Liver (tissue), 9 donors: ENCODE measurements around the gene TOR4A. TPM values are rescaled to one million over a fixed set of nuclear protein-coding genes. Genes with fewer than 3 reads are reported as not detected.
A peak's percentile ranks its signal among the peaks of the same experiment; 100 is the strongest.

Experiments
- DNase-seq: peaks from one replicate; pipeline ENCODE4 v3.0.0-alpha.2; 2017; ENCODE audit warnings: low spot score
- H3K27ac ChIP-seq, 2 donors: one replicate each; pipeline ENCODE4 v1.7.0; 2013; ENCODE audit warnings: inconsistent platforms in 2 of 2, low read length in 2 of 2, control low read depth in 1 of 2, low read depth in 1 of 2, mild to moderate bottlenecking in 1 of 2
- H3K27me3 ChIP-seq, 4 donors: one replicate each; pipeline versions ENCODE4 v1.6.1 to v1.7.0; 2013; ENCODE audit warnings: low read length in 3 of 4, inconsistent platforms in 1 of 4, mild to moderate bottlenecking in 1 of 4, moderate library complexity in 1 of 4; ENCODE audit not compliant: control insufficient read depth in 4 of 4, insufficient read depth in 4 of 4
- H3K36me3 ChIP-seq, 4 donors: one replicate each; pipeline versions ENCODE4 v1.6.1 to v1.7.0; 2013; ENCODE audit warnings: low read length in 3 of 4, mild to moderate bottlenecking in 3 of 4, low read depth in 1 of 4, moderate library complexity in 1 of 4; ENCODE audit not compliant: control insufficient read depth in 4 of 4, insufficient read depth in 3 of 4
- H3K4me1 ChIP-seq, 4 donors: one replicate each; pipeline versions ENCODE4 v1.6.1 to v1.7.0; 2013; ENCODE audit warnings: low read length in 3 of 4, mild to moderate bottlenecking in 3 of 4, moderate library complexity in 1 of 4; ENCODE audit not compliant: control insufficient read depth in 4 of 4, insufficient read depth in 4 of 4
- H3K4me3 ChIP-seq, 3 donors: one replicate each; pipeline versions ENCODE4 v1.6.1 to v1.7.0; 2013; ENCODE audit warnings: low read length in 3 of 3, control low read depth in 1 of 3, low read depth in 1 of 3, mild to moderate bottlenecking in 1 of 3
- H3K9ac ChIP-seq, 2 donors: one replicate each; pipeline ENCODE4 v1.7.0; 2013; ENCODE audit warnings: low read length in 2 of 2, mild to moderate bottlenecking in 2 of 2, moderate library complexity in 2 of 2, control low read depth in 1 of 2, low read depth in 1 of 2
- H3K9me3 ChIP-seq, 4 donors: one replicate each; pipeline versions ENCODE4 v1.6.1 to v1.7.0; 2013; ENCODE audit warnings: low read length in 3 of 4; ENCODE audit not compliant: control insufficient read depth in 4 of 4
- ATF3 ChIP-seq: IDR thresholded peaks from 2 replicates; pipeline ENCODE4 v1.6.1; 2016; ENCODE audit warnings: antibody characterized with exemption
- EGR1 ChIP-seq, 2 donors: IDR thresholded peaks; 2 replicates each; pipeline ENCODE4 v1.6.1; 2016 to 2018; ENCODE audit warnings: antibody characterized with exemption in 2 of 2, low read depth in 2 of 2
- FOXA1 ChIP-seq: IDR thresholded peaks from 2 replicates; pipeline ENCODE4 v1.6.1; 2016; ENCODE audit warnings: antibody characterized with exemption
- GABPA ChIP-seq, 2 donors: IDR thresholded peaks in 1 of 2; conservative IDR thresholded peaks in 1 of 2; 2 replicates each; pipeline ENCODE4 v1.6.1; 2016; ENCODE audit warnings: antibody characterized with exemption in 2 of 2, mild to moderate bottlenecking in 1 of 2, moderate library complexity in 1 of 2
- HNF4G ChIP-seq: IDR thresholded peaks from 2 replicates; pipeline ENCODE4 v1.6.1; 2016; ENCODE audit warnings: antibody characterized with exemption
- JUND ChIP-seq, 2 donors: IDR thresholded peaks; 2 replicates each; pipeline ENCODE4 v1.6.1; 2016; ENCODE audit warnings: antibody characterized with exemption in 2 of 2
- MAX ChIP-seq: IDR thresholded peaks from 2 replicates; pipeline ENCODE4 v1.6.1; 2016; ENCODE audit warnings: antibody characterized with exemption
- NR2F2 ChIP-seq: IDR thresholded peaks from 2 replicates; pipeline ENCODE4 v1.6.1; 2016; ENCODE audit warnings: antibody characterized with exemption
- RAD21 ChIP-seq, 2 donors: IDR thresholded peaks; 2 replicates each; pipeline ENCODE4 v1.6.1; 2016; ENCODE audit warnings: antibody characterized with exemption in 2 of 2, mild to moderate bottlenecking in 2 of 2
- RXRA ChIP-seq, 2 donors: IDR thresholded peaks; 2 replicates each; pipeline ENCODE4 v1.6.1; 2017 to 2018; ENCODE audit warnings: antibody characterized with exemption in 2 of 2, mild to moderate bottlenecking in 1 of 2
- SP1 ChIP-seq: IDR thresholded peaks from 2 replicates; pipeline ENCODE4 v1.6.1; 2018; ENCODE audit warnings: antibody characterized with exemption, mild to moderate bottlenecking
- TAF1 ChIP-seq: conservative IDR thresholded peaks from 2 replicates; pipeline ENCODE4 v1.6.1; 2016; ENCODE audit warnings: antibody characterized with exemption, mild to moderate bottlenecking
- YY1 ChIP-seq: IDR thresholded peaks from 2 replicates; pipeline ENCODE4 v1.6.1; 2016; ENCODE audit warnings: antibody characterized with exemption, mild to moderate bottlenecking
- WGBS: extraction: QIAGEN DNeasy Blood & Tissue Kit; methylation state at CpG from one replicate; pipeline ENCODE4 v1.1.7; 2013; 5-methylcytosine and 5-hydroxymethylcytosine counted together
- polyA plus RNA-seq, 2 donors: library from polyadenylated mRNA; stranded (reverse) in 1 of 2; unstranded in 1 of 2; fragments of 200-250 nt in 1 of 2; fragments of >200 nt in 1 of 2; fragmentation: Nextera tagmentation in 1 of 2; extraction: Ambion mirVana in 1 of 2; gene quantifications; one replicate each; pipeline versions ENCODE4 v1.2.1 to v1.2.3, GENCODE V29; 2013 to 2015
- total RNA-seq, 2 donors: library from RNA; depleted of rRNA; stranded (reverse); fragments of >200 nt; gene quantifications; one replicate each; pipeline ENCODE4 v1.2.3, GENCODE V29; 2014
- TF ChIP-seq, protein P1 (sequence below): IDR thresholded peaks from 2 replicates; pipeline ENCODE4 v1.6.1; 2016; ENCODE audit warnings: antibody characterized with exemption
- TF ChIP-seq, protein P2 (sequence below): fragments of 150-350 bp; IDR thresholded peaks from 2 replicates; pipeline ENCODE4 v1.5.1; 2017; ENCODE audit warnings: improper control_type of control experiment, low read depth, low read length; ENCODE audit not compliant: missing input control
- TF ChIP-seq, protein P3 (sequence below): IDR thresholded peaks from 2 replicates; pipeline ENCODE4 v1.6.1; 2016; ENCODE audit warnings: antibody characterized with exemption, mild to moderate bottlenecking
- donor health status: healthy.
- donor health status: healthy.
- donor health status: healthy.
- donor health status: healthy.
- donor health status: healthy.

TOR4A gene
- total RNA-seq = 1 to 10 TPM; 5.0 to 5.1 TPM
- 1 to 10 TPM in 1 of 2 donors, under 1 TPM in 1; 0.35 to 3.6 TPM for polyA plus RNA-seq

- peaks cover 0 to 7% (median under 1%) of the 10 kb centered on the region in 4 donors for H3K36me3 ChIP-seq
- H3K27me3 ChIP-seq = no peaks in the 10 kb centered on the region
- H3K9ac ChIP-seq = peak within 1 kb of the TSS; percentile 12 to 47
- WGBS = 33% methylated on average over 25 of the region's 25 CpGs
- H3K4me1 ChIP-seq = peaks cover 3 to 35% (median 13%) of the 10 kb centered on the region in 4 donors
- no peak for TF ChIP-seq ATF3
- TF ChIP-seq SP1 = peak; percentile 20
- TF ChIP-seq MAX = no peak
- no peak for TF ChIP-seq TAF1
- no peak for TF ChIP-seq RXRA (IDR thresholded peaks at IDR 0.05)
- peak in 1 of 2 donors; percentile 49 for TF ChIP-seq GABPA (IDR thresholded peaks at IDR 0.05 in 1 of 2, conservative IDR thresholded peaks at IDR 0.05 in 1 of 2)
- peak; percentile 60 for DNase-seq
- H3K27ac ChIP-seq = peak within 1 kb of the TSS; percentile 85 to 93
- H3K9me3 ChIP-seq = no peaks in the 10 kb centered on the region
- peak within 1 kb of the TSS; percentile 32 to 60 (median 53) for H3K4me3 ChIP-seq
Measured at GRCh38 chr9:137277329-137278041, at the start of gene TOR4A. Gene TOR4A, plus strand, starts transcription at chr9:137277726. Its CDS starts 964 bp downstream, at chr9:137278690.

DNA sequence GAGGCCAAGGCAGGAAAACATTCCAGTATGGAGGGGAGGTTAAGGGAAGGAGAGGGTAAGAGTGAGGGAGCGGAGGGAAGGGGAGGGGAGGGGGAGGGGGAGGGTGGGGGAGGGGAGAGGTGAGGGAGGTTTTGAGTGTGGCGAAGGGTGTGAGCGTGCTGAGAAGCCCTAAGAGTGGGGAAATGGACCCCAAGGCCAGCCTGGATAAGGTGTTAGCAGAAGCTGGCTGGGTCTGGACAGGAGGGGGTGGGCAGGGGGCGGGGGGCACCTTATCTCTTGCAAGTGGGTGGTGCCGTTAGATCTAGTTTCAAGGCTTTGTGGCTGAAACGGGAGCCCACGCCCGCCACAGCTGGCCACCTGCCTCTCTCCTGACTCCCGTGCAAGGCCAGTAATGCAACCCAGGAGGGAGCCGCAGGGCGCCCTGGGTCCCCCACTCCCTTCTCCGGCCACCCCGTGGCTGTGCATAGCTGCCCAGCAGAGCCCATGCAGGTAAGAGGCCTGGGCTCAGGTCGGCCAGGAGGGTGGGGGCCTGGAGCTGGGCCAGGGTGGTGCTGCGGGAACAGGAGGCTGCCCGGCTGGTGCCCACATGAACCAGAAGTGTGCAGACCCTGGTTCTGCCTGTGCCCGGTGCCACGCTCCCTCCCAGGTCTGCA lies 49.5 kb upstream of the TOR4A start:
- no peak overlapping the region for H3K9ac ChIP-seq
- TF ChIP-seq NR2F2 (no peak), FOXA1 (no peak), HNF4G (no peak), GABPA (IDR thresholded peaks at IDR 0.05 in 1 of 2, conservative IDR thresholded peaks at IDR 0.05 in 1 of 2) (no peak)
- TF ChIP-seq, protein P1, sequence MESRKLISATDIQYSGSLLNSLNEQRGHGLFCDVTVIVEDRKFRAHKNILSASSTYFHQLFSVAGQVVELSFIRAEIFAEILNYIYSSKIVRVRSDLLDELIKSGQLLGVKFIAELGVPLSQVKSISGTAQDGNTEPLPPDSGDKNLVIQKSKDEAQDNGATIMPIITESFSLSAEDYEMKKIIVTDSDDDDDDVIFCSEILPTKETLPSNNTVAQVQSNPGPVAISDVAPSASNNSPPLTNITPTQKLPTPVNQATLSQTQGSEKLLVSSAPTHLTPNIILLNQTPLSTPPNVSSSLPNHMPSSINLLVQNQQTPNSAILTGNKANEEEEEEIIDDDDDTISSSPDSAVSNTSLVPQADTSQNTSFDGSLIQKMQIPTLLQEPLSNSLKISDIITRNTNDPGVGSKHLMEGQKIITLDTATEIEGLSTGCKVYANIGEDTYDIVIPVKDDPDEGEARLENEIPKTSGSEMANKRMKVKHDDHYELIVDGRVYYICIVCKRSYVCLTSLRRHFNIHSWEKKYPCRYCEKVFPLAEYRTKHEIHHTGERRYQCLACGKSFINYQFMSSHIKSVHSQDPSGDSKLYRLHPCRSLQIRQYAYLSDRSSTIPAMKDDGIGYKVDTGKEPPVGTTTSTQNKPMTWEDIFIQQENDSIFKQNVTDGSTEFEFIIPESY = no peak
- H3K4me3 ChIP-seq = no peak overlapping the region
- H3K4me1 ChIP-seq = peaks cover 5 to 13% (median 7%) of the 10 kb centered on the region in 4 donors
- DNase-seq = no peak
- H3K9me3 ChIP-seq = no peaks in the 10 kb centered on the region
- 38% methylated on average over 18 of the region's 18 CpGs for WGBS
- no peaks in the 10 kb centered on the region for H3K36me3 ChIP-seq
- no peaks in the 10 kb centered on the region for H3K27me3 ChIP-seq
- H3K27ac ChIP-seq = no peak overlapping the region

DNA sequence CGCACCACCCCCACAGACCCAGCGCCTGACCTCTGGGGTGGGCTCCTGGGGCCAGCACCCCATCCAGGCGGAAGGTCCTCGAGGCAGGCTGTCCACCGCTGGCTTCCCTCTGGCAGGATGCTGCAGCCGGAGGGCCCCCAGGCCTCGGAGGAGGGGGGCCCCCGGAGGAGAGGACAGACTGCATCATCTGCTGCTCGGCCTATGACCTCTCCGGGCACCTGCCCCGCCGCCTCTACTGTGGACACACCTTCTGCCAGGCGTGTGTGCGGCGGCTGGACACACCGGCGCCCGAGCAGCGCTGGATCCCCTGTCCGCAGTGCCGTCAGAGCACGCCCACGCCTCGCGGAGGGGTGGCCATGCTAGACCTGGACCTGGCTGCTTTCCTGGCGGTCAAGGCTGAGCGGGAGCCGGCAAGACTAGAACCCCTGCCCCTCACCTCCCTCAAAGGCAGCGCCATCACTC lies 49.0 kb upstream of the TOR4A start:
- Histone ChIP-seq H3K36me3 (no peaks in the 10 kb centered on the region), H3K4me3 (no peak overlapping the region), H3K27me3 (no peaks in the 10 kb centered on the region), H3K9me3 (no peaks in the 10 kb centered on the region), H3K9ac (no peak overlapping the region), H3K4me1 (peaks cover 4 to 10% (median 6%) of the 10 kb centered on the region in 4 donors), H3K27ac (no peak overlapping the region)
- no peak for DNase-seq
- 65% methylated on average over 29 of the region's 29 CpGs for WGBS
- TF ChIP-seq JUND (IDR thresholded peaks at IDR 0.05) (no peak), TAF1 (no peak), EGR1 (IDR thresholded peaks at IDR 0.05; ENCODE audit: low read depth in 2 of 2) (no peak), MAX (no peak), RXRA (IDR thresholded peaks at IDR 0.05) (no peak), RAD21 (IDR thresholded peaks at IDR 0.05) (no peak), NR2F2 (no peak), FOXA1 (no peak), YY1 (no peak), HNF4G (no peak), GABPA (IDR thresholded peaks at IDR 0.05 in 1 of 2, conservative IDR thresholded peaks at IDR 0.05 in 1 of 2) (no peak), SP1 (no peak)
- TF ChIP-seq, protein P2, sequence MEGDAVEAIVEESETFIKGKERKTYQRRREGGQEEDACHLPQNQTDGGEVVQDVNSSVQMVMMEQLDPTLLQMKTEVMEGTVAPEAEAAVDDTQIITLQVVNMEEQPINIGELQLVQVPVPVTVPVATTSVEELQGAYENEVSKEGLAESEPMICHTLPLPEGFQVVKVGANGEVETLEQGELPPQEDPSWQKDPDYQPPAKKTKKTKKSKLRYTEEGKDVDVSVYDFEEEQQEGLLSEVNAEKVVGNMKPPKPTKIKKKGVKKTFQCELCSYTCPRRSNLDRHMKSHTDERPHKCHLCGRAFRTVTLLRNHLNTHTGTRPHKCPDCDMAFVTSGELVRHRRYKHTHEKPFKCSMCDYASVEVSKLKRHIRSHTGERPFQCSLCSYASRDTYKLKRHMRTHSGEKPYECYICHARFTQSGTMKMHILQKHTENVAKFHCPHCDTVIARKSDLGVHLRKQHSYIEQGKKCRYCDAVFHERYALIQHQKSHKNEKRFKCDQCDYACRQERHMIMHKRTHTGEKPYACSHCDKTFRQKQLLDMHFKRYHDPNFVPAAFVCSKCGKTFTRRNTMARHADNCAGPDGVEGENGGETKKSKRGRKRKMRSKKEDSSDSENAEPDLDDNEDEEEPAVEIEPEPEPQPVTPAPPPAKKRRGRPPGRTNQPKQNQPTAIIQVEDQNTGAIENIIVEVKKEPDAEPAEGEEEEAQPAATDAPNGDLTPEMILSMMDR = no peak
- TF ChIP-seq, protein P3, sequence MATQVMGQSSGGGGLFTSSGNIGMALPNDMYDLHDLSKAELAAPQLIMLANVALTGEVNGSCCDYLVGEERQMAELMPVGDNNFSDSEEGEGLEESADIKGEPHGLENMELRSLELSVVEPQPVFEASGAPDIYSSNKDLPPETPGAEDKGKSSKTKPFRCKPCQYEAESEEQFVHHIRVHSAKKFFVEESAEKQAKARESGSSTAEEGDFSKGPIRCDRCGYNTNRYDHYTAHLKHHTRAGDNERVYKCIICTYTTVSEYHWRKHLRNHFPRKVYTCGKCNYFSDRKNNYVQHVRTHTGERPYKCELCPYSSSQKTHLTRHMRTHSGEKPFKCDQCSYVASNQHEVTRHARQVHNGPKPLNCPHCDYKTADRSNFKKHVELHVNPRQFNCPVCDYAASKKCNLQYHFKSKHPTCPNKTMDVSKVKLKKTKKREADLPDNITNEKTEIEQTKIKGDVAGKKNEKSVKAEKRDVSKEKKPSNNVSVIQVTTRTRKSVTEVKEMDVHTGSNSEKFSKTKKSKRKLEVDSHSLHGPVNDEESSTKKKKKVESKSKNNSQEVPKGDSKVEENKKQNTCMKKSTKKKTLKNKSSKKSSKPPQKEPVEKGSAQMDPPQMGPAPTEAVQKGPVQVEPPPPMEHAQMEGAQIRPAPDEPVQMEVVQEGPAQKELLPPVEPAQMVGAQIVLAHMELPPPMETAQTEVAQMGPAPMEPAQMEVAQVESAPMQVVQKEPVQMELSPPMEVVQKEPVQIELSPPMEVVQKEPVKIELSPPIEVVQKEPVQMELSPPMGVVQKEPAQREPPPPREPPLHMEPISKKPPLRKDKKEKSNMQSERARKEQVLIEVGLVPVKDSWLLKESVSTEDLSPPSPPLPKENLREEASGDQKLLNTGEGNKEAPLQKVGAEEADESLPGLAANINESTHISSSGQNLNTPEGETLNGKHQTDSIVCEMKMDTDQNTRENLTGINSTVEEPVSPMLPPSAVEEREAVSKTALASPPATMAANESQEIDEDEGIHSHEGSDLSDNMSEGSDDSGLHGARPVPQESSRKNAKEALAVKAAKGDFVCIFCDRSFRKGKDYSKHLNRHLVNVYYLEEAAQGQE = no peak
